ENCODE measurements around the gene FCGBP.

The FCGBP gene

DNA sequence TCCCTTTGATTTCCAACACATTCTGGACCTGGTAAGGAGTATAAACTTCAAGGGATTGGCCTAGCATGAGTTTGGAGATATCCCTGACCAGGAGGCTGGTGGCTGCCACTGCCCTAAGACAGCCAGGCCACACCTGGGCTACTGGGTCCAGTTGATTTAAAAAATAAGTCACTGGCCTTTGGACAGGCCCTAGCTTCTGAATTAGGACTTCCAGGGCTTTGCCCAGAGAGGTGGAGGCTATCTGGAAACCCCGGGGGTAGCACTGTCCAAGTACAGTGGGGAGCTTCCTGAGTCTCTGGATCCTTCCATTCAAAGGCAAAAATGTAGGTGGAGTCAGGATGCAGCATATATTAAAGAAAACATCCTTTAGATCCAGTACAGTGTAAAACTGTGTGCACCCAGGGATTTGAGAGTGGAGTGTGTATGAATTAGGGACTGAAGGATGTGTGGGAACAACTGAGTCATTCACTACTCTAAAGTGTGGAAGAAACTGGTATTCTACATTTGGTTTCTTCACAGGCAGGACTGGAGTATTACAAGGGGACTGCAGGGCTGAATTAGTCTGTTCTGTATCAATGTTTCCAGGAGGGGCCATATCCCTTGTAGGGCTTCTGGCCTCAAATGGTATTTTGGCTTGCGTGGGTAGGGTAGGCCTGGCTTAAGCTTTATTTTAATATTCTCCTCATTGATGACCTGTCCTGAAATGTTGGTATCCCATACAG lies 14.8 kb upstream of the FCGBP start:
- no peak overlapping the region for H3K4me3 ChIP-seq (ENCODE audit: low read depth, low read length)

DNA sequence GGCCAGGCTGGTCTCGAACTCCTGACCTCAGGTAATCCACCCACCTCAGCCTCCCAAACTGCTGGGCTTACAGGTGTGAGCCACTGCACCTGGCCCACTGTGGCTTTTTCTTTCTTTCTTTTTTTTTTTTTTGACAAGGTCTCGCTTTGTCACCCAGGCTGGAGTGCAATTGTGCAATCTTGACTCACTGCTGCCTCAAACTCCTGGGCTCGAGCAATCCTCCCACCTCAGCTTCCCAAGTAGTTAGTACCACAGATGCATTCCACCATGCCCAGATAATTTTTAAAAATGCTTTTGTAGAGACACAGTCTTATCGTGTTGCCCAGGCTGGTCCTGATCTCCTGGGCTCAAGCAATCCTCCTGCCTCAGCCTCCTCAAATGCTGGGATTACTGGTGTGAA lies 12.1 kb upstream of the FCGBP start:
- H3K4me3 ChIP-seq (ENCODE audit: low read depth, low read length) = no peak overlapping the region

DNA sequence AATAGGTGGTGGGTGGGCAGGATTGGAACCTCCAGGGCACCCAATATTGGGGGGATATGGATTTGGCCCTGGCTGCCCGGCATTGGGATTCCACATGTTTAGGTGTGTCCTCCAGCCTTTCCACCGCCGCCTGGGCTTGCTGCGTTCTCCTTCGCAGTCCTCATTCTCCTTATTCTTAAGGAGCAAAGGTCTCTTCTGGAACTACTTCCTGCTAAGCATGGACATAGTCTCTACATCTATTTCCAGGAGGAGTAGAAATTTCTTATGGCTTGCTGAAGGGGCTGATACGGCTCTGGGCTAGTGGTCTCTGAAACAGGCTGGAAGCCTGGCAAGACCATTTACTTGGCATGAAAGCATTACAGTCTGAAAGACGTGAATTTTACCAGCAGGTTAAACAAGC lies 9.2 kb upstream of the FCGBP start:
- no peak overlapping the region for H3K4me3 ChIP-seq (ENCODE audit: low read depth, low read length)

DNA sequence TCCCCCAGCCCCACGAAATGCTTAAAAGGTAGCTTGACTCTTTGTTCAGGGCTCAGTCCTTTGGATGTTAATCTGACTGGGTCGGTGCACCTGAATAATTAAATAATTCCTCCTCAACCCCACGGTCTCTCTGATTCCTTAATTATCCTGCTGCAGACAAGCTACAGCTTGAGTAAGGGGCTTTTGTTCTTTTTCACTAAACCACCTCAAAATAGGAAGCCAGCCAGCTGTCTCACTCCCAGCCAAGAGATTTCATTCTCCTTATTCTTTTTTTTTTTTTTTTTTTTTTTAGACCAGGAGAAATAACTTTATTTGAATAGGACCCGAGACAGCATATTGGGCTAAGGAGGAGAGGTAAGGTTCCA lies 7.9 kb upstream of the FCGBP start:
- H3K4me3 ChIP-seq (ENCODE audit: low read depth, low read length) = no peak overlapping the region

DNA sequence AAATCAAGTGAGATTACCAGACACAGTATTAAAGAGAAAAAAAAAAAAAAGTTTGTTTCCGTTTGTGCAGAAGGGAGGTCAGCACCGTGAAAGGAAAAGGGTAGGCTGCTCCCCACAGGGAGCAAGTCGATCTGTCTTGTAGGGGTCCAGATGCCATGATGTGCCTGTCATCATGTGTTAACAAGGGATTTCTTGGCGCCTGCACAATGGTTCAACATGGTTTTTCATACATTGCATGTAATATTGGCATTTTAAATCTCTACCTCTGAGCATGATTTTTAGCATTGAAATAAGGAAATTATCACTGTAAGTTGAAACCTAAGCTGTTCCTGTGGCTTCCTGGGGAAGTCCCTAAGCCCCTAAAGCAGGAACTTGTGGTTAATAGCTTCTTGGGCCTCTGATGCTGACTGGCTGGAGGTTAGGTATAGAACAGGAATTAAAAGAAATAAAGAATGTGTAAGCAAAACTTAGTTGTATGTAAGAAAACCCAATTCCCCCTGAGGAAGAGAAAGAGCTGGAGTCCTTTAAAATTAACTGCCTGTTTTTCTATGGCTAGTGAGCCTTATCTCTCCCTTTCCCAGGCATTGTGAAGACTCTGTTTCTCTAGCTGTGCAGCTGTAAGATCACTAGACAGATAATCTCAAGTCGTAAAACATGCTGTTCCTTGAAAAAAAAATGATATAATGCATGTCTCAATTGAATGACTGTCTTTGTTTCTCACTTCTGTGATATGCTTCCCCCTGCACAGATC lies 7.4 kb upstream of the FCGBP start:
- no peak overlapping the region for H3K4me3 ChIP-seq (ENCODE audit: low read depth, low read length)

DNA sequence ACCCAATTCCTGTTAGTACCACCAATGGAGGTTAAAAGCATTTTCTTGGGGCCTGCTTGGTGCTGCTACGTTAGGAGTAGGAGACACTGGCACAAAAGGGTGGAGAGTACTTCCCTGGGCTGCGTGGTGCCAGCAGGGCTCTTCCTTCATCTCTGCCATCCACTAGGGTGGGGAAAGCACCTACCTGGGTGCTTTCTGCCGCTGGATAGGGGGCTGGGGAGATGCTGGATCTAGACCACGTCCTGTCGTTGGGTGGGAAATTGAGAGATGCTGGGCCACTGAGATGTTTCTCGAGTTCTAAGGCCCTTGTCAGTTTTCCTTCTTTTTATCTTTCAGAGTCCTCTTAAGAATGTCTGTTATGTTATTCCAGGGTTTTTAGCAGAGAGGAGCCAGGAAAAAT lies 6.7 kb upstream of the FCGBP start:
- no peak overlapping the region for H3K4me3 ChIP-seq (ENCODE audit: low read depth, low read length)

DNA sequence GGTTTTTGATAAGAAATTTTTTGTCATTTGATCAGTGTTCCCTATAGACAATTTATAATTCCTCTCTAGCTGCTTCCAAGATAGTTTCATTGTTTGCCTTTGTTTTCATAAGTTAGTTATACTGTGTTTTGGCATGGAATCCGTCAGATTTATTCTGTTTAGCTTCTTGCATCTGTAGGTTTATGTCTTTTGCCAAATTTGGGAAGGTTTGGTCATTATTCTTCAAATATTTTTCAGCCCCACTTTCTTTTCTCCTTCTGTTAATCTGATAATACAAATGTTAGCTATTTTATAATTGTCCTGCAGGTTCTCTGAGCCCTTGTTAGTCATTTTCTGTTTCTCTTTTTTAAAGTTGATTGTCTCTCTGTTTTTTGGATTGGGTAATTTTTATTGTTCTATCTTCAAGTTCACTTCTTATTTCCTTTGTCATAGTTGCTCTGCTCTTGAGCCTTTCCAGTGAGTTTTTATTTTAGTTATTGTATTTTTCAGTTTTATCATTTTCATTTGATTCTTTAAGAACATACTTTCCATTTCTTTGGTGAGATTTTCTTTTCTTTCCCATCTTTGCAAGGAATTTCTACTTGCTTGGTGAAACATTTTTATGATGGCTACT lies 5.9 kb upstream of the FCGBP start:
- no peak overlapping the region for H3K4me3 ChIP-seq (ENCODE audit: low read depth, low read length)

DNA sequence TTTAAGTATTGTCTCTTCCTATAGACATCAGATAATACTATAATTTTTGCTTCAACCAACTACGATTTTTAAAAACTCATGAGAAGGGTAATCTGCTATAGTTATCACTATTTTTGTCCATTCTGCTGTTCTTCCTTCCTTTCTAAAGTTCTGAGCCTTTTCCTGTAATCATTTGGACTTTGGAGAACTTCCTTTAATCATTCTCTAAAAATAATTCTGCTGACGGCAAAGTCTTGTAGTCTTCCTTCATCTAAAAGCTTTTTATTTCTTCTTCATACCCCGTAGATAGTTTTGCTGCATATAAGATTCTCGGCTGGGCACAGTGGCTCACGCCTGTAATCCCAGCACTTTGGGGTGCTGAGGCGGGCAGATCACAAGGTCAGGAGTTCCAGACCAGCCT lies 5.1 kb upstream of the FCGBP start:
- no peak overlapping the region for H3K4me3 ChIP-seq (ENCODE audit: low read depth, low read length)

DNA sequence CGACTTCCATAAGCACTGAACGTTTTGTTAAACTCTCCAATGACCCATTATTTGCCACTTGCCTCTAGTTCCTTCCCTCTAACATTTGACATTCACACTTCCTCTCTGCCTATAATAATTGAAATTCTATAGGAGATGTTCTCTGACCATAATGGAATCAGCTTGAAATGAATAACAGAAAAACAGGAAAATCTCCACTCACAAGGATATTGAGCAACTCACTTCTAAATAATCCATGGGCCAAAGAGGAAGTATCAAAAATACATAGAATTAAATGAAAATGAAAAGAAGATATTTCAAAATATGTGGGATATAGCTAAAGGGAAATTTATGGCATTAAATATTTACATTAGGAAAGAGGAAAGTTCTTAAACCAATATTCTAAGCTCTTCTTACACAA lies 3.4 kb upstream of the FCGBP start:
- no peak overlapping the region for H3K4me3 ChIP-seq (ENCODE audit: low read depth, low read length)

DNA sequence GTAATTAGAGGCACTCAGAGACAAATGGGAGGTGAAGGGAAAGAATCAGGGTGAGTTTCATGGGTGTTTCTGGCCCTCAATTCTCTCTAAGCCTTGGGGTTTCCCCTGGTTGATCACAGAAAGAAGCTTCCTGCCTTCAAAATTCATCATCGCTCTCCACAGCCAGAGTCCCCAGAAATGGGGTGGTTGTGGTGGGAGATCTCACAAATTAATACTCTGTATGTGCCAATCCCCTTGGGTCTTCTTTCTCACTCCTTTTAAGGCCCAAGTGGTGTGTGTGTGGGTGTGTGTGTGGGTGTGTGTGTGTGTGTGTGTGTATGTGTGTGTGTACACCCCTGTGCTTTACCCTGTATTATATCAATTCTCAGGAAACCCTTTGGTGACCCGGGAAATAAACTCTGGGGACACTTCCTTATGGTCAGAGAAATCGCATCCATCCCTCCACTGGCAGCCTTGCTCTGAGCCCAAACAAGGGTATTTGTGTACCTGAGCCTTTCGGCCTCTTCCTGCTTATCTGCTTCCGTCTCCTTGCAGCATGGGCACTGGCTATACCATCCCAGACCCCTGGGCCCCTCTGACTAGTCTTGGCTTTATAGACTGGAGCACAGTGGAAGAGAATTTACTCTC lies 2.8 kb upstream of the FCGBP start:
- H3K4me3 ChIP-seq (ENCODE audit: low read depth, low read length) = no peak overlapping the region

DNA sequence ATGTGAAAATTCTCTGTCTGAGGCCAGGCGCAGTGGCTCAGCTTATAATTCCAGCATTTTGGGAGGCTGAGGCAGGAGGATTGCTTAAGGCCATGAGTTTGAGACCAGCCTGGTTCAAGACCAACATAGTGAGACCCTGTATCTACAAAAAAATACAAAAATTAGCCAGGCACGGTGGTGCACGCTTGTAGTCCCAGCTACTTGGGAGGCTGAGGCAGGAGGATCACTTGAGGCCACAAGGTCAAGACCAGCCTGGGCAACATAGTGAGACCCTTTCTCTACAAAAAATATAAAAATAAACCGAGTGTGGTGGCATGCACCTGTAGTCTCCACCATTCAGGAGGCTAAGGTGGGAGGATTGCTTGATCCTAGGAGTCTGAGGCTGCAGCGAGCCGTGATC lies 2.2 kb upstream of the FCGBP start:
- no peak overlapping the region for H3K4me3 ChIP-seq (ENCODE audit: low read depth, low read length)

DNA sequence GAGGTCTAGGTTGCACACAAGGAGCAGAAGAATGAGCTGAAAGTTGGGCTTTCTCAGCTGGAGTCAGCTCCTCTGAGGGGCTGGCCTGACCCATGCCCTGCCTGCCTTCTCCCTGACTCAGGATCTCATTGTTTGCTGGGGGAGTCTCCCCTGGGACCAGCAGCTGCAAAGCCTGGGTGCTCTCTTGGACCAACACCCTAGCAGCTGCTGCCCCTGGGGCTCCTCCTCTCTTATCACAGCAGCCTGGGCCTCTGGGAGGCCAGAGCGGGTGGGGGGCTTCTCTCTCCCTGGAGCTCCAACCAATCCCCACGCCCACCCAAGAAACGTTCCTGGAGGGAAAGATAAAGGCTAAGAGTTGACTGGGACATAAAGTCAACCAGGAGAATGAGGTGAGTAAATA lies 1.6 kb upstream of the FCGBP start:
- H3K4me3 ChIP-seq (ENCODE audit: low read depth, low read length) = no peak overlapping the region

DNA sequence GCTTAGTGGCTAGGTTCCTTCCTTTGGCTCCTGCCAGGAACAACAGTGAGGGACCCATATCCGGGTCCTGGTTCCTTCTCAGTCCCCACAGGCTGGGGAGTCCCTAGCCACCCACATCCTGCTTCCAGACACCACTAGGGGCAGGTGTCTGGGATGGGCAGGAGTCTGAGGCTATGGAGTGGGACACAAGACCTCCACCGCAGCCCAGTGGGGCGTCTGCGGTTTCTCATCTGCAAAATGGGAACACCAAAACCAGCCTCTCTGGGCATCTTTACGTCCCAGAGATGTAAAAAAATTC lies 879 bp upstream of the FCGBP start:
- no peak overlapping the region for H3K4me3 ChIP-seq (ENCODE audit: low read depth, low read length)

DNA sequence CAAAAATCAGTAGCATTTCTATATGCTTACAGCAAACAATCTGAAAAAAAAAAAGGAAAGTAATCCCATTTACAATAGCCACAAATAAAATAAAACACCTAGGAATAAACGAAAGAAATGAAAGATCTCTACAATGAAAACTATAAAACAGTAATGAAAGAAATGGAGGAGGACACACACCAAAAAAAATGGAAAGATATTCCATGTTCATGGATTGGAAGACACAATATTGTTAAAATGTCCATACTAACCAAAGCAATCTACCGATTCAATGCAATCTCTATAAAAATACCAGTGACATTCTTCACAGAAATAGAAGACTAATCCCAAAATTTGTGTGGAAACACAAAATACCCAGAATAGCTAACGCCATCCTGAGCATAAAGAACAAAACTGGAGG lies 4.7 kb downstream of the FCGBP start:
- no peak overlapping the region for H3K4me3 ChIP-seq (ENCODE audit: low read depth, low read length)

DNA sequence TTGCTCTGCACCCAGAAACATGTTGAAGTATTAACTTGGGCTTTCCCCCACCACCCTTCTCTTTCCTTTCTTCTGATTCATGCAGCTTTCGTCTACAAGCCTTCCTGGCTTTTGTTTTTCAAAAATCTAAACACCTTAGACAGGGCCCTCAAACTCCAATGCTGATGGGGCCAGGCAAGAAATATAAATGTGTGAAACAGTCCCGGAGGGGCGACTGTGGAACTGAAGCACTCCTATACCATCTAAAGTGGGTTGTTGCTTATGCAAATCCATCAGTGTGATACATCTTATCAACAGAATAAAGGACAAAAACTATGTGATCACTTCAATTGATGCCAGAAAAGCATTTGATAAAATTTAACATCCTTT lies 6.1 kb downstream of the FCGBP start:
- H3K4me3 ChIP-seq (ENCODE audit: low read depth, low read length) = no peak overlapping the region

DNA sequence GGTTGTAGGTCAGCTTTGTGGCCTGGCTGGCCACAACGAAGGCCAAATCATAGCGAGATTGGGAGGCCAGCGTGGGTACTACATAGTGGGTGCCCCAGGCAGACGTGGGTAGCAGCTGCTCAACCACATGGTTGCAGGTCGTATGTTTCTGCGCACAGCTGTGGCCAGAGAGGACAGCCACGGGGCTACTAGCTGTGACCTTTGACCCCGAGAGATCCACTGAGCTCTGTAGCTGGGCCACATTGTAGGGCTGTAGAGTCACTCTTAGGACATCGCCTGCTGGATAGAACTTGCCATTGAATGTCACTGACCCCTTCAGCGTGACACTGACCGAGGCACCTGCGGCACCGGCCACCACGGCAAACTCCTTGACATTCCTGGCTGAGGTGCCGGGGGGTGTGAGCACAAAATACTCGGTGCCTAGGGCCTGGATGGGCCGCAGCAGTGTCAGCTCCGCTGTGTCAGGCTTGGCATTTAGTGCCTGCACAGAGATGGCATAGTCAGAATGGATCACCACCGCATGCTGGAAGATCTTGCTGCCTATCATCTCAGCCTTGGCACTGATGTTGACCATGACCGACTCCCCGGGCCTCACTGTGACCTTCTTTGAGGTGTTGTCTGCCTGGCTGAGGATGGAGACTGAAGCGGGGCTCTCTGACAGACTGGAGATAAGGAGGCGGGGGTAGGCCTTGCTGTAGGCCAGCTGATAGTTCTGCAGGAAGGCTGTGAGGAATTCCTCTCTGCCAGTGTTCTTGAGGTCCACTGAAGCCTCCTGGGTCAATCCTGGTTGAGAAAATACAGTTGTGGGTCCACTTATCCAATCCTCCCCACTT lies 6.7 kb downstream of the FCGBP start:
- H3K4me3 ChIP-seq (ENCODE audit: low read depth, low read length) = no peak overlapping the region

DNA sequence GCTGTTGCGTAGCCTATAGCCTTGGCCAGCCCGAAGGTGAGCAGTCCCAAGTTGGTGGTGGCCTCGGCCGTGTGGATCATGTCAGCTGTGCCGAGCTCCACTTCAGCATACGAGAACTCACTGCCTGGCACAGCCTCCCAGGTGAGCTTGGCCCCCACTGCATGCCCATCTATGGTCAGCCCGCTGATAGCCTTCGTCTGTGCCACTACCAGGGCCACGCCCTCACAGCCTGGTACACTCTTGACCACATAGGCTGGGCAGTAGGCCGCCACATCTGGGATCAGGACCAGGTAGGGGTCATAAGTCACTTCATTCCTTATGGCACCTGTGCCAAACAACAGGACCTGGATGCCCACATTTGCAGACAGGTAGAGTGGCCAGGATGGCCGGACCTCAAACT lies 7.4 kb downstream of the FCGBP start:
- H3K4me3 ChIP-seq (ENCODE audit: low read depth, low read length) = no peak overlapping the region

DNA sequence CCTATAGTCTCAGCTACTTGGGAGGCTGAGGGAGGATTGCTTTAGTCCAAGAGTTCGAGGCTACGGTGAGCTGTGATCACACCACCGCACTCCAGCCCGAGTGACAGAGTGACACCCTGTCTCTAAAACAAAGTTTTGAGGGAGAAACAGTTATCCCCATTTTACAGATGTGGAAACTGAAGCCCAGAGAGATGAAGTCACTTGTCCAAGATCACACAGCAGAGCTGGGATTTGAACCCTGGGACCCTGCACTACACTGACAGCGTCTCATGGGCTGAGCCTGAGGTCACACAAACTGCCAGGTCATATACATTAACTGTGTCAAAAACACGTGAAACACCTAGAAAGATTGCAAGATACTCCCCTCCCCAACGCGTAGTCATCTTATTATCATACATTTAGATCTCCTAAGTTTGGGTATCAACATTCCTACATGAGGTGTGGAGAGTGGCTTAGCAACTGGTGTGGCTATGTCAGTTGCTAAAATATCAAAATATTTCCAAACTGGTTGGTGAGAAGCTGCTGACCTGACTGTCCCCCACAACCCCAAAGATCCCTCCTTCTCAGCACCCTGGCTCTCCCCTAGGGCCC lies 8.2 kb downstream of the FCGBP start:
- H3K4me3 ChIP-seq (ENCODE audit: low read depth, low read length) = no peak overlapping the region

DNA sequence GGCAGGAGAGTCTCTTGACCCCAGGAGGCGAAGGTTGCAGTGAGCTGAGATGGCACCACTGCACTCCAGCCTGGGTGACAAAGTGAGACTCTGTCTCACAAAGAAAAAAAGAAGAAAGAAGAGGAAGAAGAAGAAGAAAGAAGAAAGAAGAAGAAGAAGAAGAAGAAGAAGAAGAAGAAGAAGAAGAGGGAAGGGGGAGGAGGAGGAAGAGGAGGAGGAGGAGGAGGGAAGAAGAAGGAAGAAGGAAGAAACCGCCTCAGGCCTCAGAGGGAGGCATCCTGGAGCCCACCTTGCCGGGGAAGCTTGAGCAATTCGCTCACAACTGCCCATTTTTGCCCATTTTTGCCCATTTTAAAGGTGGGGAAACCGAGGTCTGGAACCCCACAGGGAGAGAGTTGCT lies 9.5 kb downstream of the FCGBP start:
- no peak overlapping the region for H3K4me3 ChIP-seq (ENCODE audit: low read depth, low read length)

DNA sequence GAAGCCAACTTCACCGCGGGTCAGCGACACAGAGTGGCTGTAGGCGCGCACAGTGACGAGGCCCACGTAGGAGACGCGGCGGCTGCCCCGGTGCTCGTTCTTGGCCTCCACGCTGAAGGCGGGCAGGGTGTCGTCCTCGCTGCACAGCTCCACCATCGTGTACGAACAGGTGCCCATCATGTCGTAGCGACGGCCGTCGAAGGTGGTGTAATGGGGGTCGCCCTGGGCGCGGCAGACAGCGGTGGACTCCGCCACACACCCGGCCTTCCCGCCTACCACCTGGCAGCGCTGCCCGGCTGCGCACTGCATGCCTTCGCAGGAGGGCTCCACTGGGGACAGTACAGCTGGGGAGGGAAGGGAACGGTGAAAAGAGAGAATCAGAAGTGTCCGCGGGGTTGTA lies 10.0 kb downstream of the FCGBP start:
- no peak overlapping the region for H3K4me3 ChIP-seq (ENCODE audit: low read depth, low read length)

DNA sequence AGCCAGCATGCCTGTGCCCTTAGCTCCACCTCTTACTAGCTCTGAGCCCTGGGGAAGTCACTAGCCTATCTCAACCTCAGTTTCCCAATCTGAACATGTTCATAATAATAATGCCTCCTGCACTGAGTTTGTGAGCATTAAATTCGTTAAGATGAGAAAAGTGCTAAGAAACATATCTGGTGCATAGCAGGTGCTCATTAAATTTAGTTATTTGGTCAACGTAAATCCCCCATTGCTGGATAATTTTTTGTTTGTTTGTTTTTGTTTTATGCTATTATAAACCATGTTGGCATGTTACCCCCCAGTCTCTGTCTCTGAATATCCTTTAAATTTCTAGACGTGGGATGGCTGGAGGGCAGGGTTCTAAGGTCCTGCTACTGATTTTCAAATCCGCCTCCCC lies 10.6 kb downstream of the FCGBP start:
- no peak overlapping the region for H3K4me3 ChIP-seq (ENCODE audit: low read depth, low read length)

Measured in iPS-11a (cell line).